PC-9 (cell line): Measurements from ENCODE around the gene AAMDC.

ENCODE experiments used
- CTCF ChIP-seq: fragments of 200-600 bp; sonication (generic); conservative IDR thresholded peaks from 2 replicates; pipeline ENCODE4 v1.6.1; 2017; ENCODE audit warnings: mixed run types, antibody characterized with exemption, mild to moderate bottlenecking, moderate library complexity
- EZH2 ChIP-seq: fragments of 200-600 bp; sonication (generic); IDR thresholded peaks from 2 replicates; pipeline ENCODE4 v1.8.0; 2017; ENCODE audit warnings: antibody characterized with exemption, low read depth

- TF ChIP-seq CTCF (no peak), EZH2 (no peak)
Measured at GRCh38 chr11:77814848-77815247, 6.1 kb upstream of the AAMDC start.
